Measurements from ENCODE around the gene DGKH. TPM values are rescaled to one million over a fixed set of nuclear protein-coding genes. Genes with fewer than 3 reads are reported as not detected.

The DGKH gene
- total and polyA plus RNA-seq, 2 donors (not counting 1 experiment from before 2014, with no cell fraction given), result 0.06 to 0.67 TPM

- H3K27ac Mint-ChIP-seq, result no peak overlapping the region
These were observed 126.1 kb downstream of the DGKH start for GRCh38 chr13:42174344-42175162.

More at GRCh38 chr13:42174344-42175162, 126.1 kb downstream of the DGKH start:
- Mint-ChIP-seq H3K27me3 (no peaks in the 10 kb centered on the region), H3K9me3 (ENCODE audit: insufficient read depth) (no peaks in the 10 kb centered on the region), H3K4me1 (no peaks in the 10 kb centered on the region), H3K4me3 (no peak overlapping the region)
- no peak overlapping the region for H3K9ac ChIP-seq (ENCODE audit: low read length)
- DNase-seq (no peak), ATAC-seq (ENCODE audit: low read depth) (no peak)
- H3K4me2 ChIP-seq (replicated peaks; ENCODE audit: low read depth, low read length, poor library complexity, severe bottlenecking), result no peak overlapping the region
- TF ChIP-seq EZH2 (IDR thresholded peaks at IDR 0.05; ENCODE audit: borderline replicate concordance, insufficient read depth, low read depth, low read length, poor library complexity, severe bottlenecking), result no peak
- TF ChIP-seq CTCF (IDR thresholded peaks at IDR 0.05), result no peak
- H3K79me2 ChIP-seq (ENCODE audit: control insufficient read depth, insufficient read depth, low read length), result no peaks in the 10 kb centered on the region
- no peaks in the 10 kb centered on the region for H3K4me1 ChIP-seq (ENCODE audit: control insufficient read depth in 2 of 2, insufficient read depth in 2 of 2, low read length in 2 of 2)
- ChIA-PET CTCF (no interaction called here), POLR2A (no interaction called here)
- no peak overlapping the region for H3K4me3 ChIP-seq (ENCODE audit: control extremely low read depth in 1 of 5, extremely low read depth in 1 of 5, insufficient read depth in 1 of 5, low read depth in 2 of 5, low read length in 4 of 5)
- no peaks in the 10 kb centered on the region for H3K9me3 ChIP-seq (ENCODE audit: control extremely low read depth in 1 of 3, control insufficient read depth in 2 of 3, insufficient read depth in 1 of 3, low read length in 2 of 3)
- no peaks in the 10 kb centered on the region for H4K20me1 ChIP-seq (ENCODE audit: control insufficient read depth, insufficient read depth, low read length, poor library complexity, severe bottlenecking)
- H2AFZ ChIP-seq (ENCODE audit: insufficient read depth, low read depth, low read length, poor library complexity, severe bottlenecking), result no peak overlapping the region
- intact Hi-C loops (cut with micrococcal nuclease), result no loop called here
- H3K36me3 ChIP-seq (replicated peaks in 1 of 2; ENCODE audit: control extremely low read depth in 1 of 2, control insufficient read depth in 1 of 2, extremely low read depth in 1 of 2, insufficient read depth in 2 of 2, low read length in 1 of 2), result no peaks in the 10 kb centered on the region
- H3K27ac ChIP-seq (ENCODE audit: low read length in 2 of 2), result no peak overlapping the region
- 100% methylated on average over 3 of the region's 8 CpGs for WGBS (ENCODE audit: insufficient coverage)
- H3K27me3 ChIP-seq (replicated peaks in 1 of 4; ENCODE audit: control extremely low read depth in 1 of 4, control insufficient read depth in 3 of 4, insufficient read depth in 4 of 4, low read length in 3 of 4), result no peaks in the 10 kb centered on the region

Data from B cell (primary cell).